Testis (tissue), 2 donors: Measurements from ENCODE around the gene RGS5.
"Not testable (repeated sequence)": the region's sequence is repeated elsewhere in the genome, so short reads cannot be mapped to it uniquely, and the experiment has no call there.

ENCODE experiments used
- CTCF ChIP-seq, 3 experiments: fragments of 450-650 bp in 2 of 3; fragments of 200-600 bp in 1 of 3; sonication (generic) in 1 of 3; IDR thresholded peaks; one replicate each; pipeline ENCODE4 v1.5.1; 2016 to 2019; ENCODE audit warnings: antibody characterized with exemption in 3 of 3, mild to moderate bottlenecking in 2 of 3, moderate library complexity in 1 of 3
- POLR2A ChIP-seq: fragments of 450-650 bp; IDR thresholded peaks from one replicate; pipeline ENCODE4 v1.6.1; 2017; ENCODE audit warnings: antibody characterized with exemption, mild to moderate bottlenecking, moderate library complexity

GRCh38 chr1:163233643-163234042, 30.9 kb upstream of the RGS5 start:
- TF ChIP-seq CTCF (IDR thresholded peaks at IDR 0.05); POLR2A: not testable (repeated sequence)
